ENCODE measurements around the gene CCDC92B.
A peak's percentile ranks its signal among the peaks of the same experiment; 100 is the strongest.

- TF ChIP-seq, protein P1, sequence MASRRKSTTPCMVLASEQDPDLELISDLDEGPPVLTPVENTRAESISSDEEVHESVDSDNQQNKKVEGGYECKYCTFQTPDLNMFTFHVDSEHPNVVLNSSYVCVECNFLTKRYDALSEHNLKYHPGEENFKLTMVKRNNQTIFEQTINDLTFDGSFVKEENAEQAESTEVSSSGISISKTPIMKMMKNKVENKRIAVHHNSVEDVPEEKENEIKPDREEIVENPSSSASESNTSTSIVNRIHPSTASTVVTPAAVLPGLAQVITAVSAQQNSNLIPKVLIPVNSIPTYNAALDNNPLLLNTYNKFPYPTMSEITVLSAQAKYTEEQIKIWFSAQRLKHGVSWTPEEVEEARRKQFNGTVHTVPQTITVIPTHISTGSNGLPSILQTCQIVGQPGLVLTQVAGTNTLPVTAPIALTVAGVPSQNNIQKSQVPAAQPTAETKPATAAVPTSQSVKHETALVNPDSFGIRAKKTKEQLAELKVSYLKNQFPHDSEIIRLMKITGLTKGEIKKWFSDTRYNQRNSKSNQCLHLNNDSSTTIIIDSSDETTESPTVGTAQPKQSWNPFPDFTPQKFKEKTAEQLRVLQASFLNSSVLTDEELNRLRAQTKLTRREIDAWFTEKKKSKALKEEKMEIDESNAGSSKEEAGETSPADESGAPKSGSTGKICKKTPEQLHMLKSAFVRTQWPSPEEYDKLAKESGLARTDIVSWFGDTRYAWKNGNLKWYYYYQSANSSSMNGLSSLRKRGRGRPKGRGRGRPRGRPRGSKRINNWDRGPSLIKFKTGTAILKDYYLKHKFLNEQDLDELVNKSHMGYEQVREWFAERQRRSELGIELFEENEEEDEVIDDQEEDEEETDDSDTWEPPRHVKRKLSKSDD (conservative IDR thresholded peaks at IDR 0.05; ENCODE audit: low read length): no peak
- TF ChIP-seq MYNN (IDR thresholded peaks at IDR 0.05) (no peak), MYNN (CRISPR knock-in tag; IDR thresholded peaks at IDR 0.05) (no peak), POLR2AphosphoS5 (IDR thresholded peaks at IDR 0.05; ENCODE audit: control insufficient read depth, insufficient read depth, low read depth, low read length) (no peak), HDGF (IDR thresholded peaks at IDR 0.05) (0 out of 2 replicates have a peak, but pooled peaks have one; percentile 42), YY1 (IDR thresholded peaks at IDR 0.05; ENCODE audit: borderline replicate concordance in 1 of 3, control insufficient read depth in 1 of 3, extremely low read depth in 1 of 3, insufficient read depth in 3 of 3, insufficient read length in 1 of 3, insufficient replicate concordance in 2 of 3, low read depth in 1 of 3, low read length in 2 of 3) (no peak), CTCF (IDR thresholded peaks at IDR 0.05 in 2 of 3, conservative IDR thresholded peaks at IDR 0.05 in 1 of 3; ENCODE audit: insufficient read depth in 2 of 3, low read depth in 1 of 3, low read length in 3 of 3) (no peak), TARDBP (IDR thresholded peaks at IDR 0.05) (no peak), ZNF140 (CRISPR knock-in tag; IDR thresholded peaks at IDR 0.05) (no peak)
- TF ChIP-seq, protein P2, sequence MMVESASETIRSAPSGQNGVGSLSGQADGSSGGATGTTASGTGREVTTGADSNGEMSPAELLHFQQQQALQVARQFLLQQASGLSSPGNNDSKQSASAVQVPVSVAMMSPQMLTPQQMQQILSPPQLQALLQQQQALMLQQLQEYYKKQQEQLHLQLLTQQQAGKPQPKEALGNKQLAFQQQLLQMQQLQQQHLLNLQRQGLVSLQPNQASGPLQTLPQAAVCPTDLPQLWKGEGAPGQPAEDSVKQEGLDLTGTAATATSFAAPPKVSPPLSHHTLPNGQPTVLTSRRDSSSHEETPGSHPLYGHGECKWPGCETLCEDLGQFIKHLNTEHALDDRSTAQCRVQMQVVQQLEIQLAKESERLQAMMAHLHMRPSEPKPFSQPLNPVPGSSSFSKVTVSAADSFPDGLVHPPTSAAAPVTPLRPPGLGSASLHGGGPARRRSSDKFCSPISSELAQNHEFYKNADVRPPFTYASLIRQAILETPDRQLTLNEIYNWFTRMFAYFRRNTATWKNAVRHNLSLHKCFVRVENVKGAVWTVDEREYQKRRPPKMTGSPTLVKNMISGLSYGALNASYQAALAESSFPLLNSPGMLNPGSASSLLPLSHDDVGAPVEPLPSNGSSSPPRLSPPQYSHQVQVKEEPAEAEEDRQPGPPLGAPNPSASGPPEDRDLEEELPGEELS (CRISPR knock-in tag; IDR thresholded peaks at IDR 0.05; ENCODE audit: borderline replicate concordance): no peak
- TF ChIP-seq, protein P3, sequence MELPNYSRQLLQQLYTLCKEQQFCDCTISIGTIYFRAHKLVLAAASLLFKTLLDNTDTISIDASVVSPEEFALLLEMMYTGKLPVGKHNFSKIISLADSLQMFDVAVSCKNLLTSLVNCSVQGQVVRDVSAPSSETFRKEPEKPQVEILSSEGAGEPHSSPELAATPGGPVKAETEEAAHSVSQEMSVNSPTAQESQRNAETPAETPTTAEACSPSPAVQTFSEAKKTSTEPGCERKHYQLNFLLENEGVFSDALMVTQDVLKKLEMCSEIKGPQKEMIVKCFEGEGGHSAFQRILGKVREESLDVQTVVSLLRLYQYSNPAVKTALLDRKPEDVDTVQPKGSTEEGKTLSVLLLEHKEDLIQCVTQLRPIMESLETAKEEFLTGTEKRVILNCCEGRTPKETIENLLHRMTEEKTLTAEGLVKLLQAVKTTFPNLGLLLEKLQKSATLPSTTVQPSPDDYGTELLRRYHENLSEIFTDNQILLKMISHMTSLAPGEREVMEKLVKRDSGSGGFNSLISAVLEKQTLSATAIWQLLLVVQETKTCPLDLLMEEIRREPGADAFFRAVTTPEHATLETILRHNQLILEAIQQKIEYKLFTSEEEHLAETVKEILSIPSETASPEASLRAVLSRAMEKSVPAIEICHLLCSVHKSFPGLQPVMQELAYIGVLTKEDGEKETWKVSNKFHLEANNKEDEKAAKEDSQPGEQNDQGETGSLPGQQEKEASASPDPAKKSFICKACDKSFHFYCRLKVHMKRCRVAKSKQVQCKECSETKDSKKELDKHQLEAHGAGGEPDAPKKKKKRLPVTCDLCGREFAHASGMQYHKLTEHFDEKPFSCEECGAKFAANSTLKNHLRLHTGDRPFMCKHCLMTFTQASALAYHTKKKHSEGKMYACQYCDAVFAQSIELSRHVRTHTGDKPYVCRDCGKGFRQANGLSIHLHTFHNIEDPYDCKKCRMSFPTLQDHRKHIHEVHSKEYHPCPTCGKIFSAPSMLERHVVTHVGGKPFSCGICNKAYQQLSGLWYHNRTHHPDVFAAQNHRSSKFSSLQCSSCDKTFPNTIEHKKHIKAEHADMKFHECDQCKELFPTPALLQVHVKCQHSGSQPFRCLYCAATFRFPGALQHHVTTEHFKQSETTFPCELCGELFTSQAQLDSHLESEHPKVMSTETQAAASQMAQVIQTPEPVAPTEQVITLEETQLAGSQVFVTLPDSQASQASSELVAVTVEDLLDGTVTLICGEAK (IDR thresholded peaks at IDR 0.05): no peak
- TF ChIP-seq, protein P3 (CRISPR knock-in tag; IDR thresholded peaks at IDR 0.05): no peak
Observed at GRCh38 chr17:2710071-2710802, 39.2 kb downstream of the CCDC92B start.
